H1 (cell line): ENCODE results near the gene DOHH. TPM values are rescaled to one million over a fixed set of nuclear protein-coding genes. Genes with fewer than 3 reads are reported as not detected.

ENCODE experiments used
- CTCF ChIA-PET: fragments of 300-600 bp; sonication (Branson Sonifier 250); formaldehyde crosslinking; loops from one replicate; lab custom pipeline; 2021; ENCODE audit not compliant: partially characterized antibody; lab: Charles Lee
- POLR2A ChIA-PET: fragments of 300-600 bp; sonication (Branson Sonifier 250); formaldehyde crosslinking; loops from one replicate; lab custom pipeline; 2021; ENCODE audit warnings: inconsistent platforms; ENCODE audit not compliant: partially characterized antibody; lab: Charles Lee
- DNase-seq, 2 experiments: peaks; one replicate each; pipeline versions ENCODE4 v3.0.0 to v3.0.0-alpha.2; 2010 to 2022; ENCODE audit warnings: low spot score in 2 of 2, low read depth in 1 of 2, mixed read lengths in 1 of 2
- FAIRE-seq: peaks from 2 replicates; lab custom pipeline; 2011; peaks lifted over from hg19 to GRCh38; lab: Jason Lieb, UNC
- H2AFZ ChIP-seq: 2 replicates; pipeline ENCODE4 v1.8.1; 2012; ENCODE audit warnings: low read length, inconsistent platforms
- H2AK5ac ChIP-seq: 2 replicates; pipeline ENCODE4 v1.6.1; 2013; ENCODE audit warnings: low read depth, low read length
- H2BK120ac ChIP-seq: replicated peaks from 2 replicates; pipeline ENCODE3; 2013; ENCODE audit warnings: low read depth, low read length, inconsistent platforms
- H2BK12ac ChIP-seq: 2 replicates; pipeline ENCODE4 v1.6.1; 2013; ENCODE audit warnings: low read depth, low read length
- H2BK15ac ChIP-seq: 2 replicates; pipeline ENCODE4 v1.6.1; 2013; ENCODE audit warnings: low read length
- H2BK20ac ChIP-seq: 2 replicates; pipeline ENCODE4 v1.6.1; 2013; ENCODE audit warnings: low read length
- H2BK5ac ChIP-seq: 2 replicates; pipeline ENCODE4 v1.6.1; 2013; ENCODE audit warnings: low read depth, low read length
- H3K14ac ChIP-seq: 2 replicates; pipeline ENCODE4 v1.6.1; 2013; ENCODE audit warnings: inconsistent platforms; ENCODE audit not compliant: insufficient read length
- H3K18ac ChIP-seq: 2 replicates; pipeline ENCODE4 v1.6.1; 2013; ENCODE audit warnings: low read length; ENCODE audit errors: extremely low read depth
- H3K23ac ChIP-seq: 2 replicates; pipeline ENCODE4 v1.6.1; 2013; ENCODE audit warnings: inconsistent platforms; ENCODE audit not compliant: insufficient read length
- H3K23me2 ChIP-seq: 2 replicates; pipeline ENCODE4 v1.6.1; 2013; ENCODE audit warnings: low read depth, low read length
- H3K27ac ChIP-seq: 2 replicates; pipeline ENCODE4 v1.6.1; 2011; ENCODE audit warnings: low read depth, low read length, inconsistent platforms
- H3K27me3 ChIP-seq, 4 experiments: replicated peaks in 1 of 4; 1 replicate in 1 of 4; 2 replicates in 3 of 4; pipeline versions ENCODE4 v1.6.1 to v1.8.1; 2011 to 2013; ENCODE audit warnings: low read length in 3 of 4, mild to moderate bottlenecking in 3 of 4, inconsistent platforms in 2 of 4, mixed read lengths in 2 of 4, moderate library complexity in 1 of 4; ENCODE audit not compliant: control insufficient read depth in 3 of 4, insufficient read depth in 3 of 4; ENCODE audit errors: extremely low read depth in 1 of 4
- H3K36me3 ChIP-seq, 4 experiments: 2 replicates each; pipeline versions ENCODE4 v1.6.1 to v1.8.1; 2011 to 2013; ENCODE audit warnings: mild to moderate bottlenecking in 4 of 4, low read length in 3 of 4, moderate library complexity in 2 of 4, control low read depth in 1 of 4, inconsistent platforms in 1 of 4; ENCODE audit not compliant: insufficient read depth in 4 of 4, control insufficient read depth in 2 of 4
- H3K4ac ChIP-seq: replicated peaks from 2 replicates; pipeline ENCODE3; 2013; ENCODE audit warnings: low read length, low read depth, mixed read lengths, inconsistent platforms; ENCODE audit not compliant: insufficient read length
- H3K4me1 ChIP-seq, 4 experiments: replicated peaks in 1 of 4; 1 replicate in 1 of 4; 2 replicates in 3 of 4; pipeline versions ENCODE4 v1.6.1 to v1.8.1; 2011 to 2013; ENCODE audit warnings: low read length in 3 of 4, inconsistent platforms in 2 of 4, mixed read lengths in 1 of 4; ENCODE audit not compliant: insufficient read depth in 4 of 4, control insufficient read depth in 3 of 4
- H3K4me2 ChIP-seq, 2 experiments: 2 replicates each; pipeline versions ENCODE4 v1.6.1 to v1.8.1; 2011 to 2013; ENCODE audit warnings: low read depth in 2 of 2, low read length in 2 of 2, control low read depth in 1 of 2, inconsistent platforms in 1 of 2, mild to moderate bottlenecking in 1 of 2; ENCODE audit not compliant: insufficient read depth in 1 of 2
- H3K4me3 ChIP-seq, 4 experiments: fragments of 200-600, 300-600 bp in 1 of 4; sonication (generic), shearing (Covaris generic), sonication (Bioruptor Twin) in 1 of 4; 2 replicates each; pipeline versions ENCODE4 v1.5.1 to v1.8.1; 2011 to 2016; ENCODE audit warnings: low read length in 4 of 4, low read depth in 3 of 4, control low read depth in 2 of 4, inconsistent platforms in 2 of 4, mild to moderate bottlenecking in 2 of 4, mixed read lengths in 1 of 4, moderate library complexity in 1 of 4; ENCODE audit not compliant: insufficient read depth in 2 of 4; ENCODE audit errors: extremely low read depth in 1 of 4
- H3K56ac ChIP-seq: replicated peaks from 2 replicates; pipeline ENCODE3; 2013; ENCODE audit warnings: low read depth, mild to moderate bottlenecking, mixed read lengths, low read length, inconsistent platforms; ENCODE audit not compliant: insufficient read length
- H3K79me1 ChIP-seq: 2 replicates; pipeline ENCODE4 v1.6.1; 2013; ENCODE audit warnings: low read depth, low read length, control low read depth
- H3K79me2 ChIP-seq, 2 experiments: 2 replicates each; pipeline versions ENCODE4 v1.6.1 to v1.8.1; 2012 to 2013; ENCODE audit warnings: low read length in 2 of 2, mild to moderate bottlenecking in 2 of 2, inconsistent platforms in 1 of 2; ENCODE audit not compliant: insufficient read depth in 2 of 2, control insufficient read depth in 1 of 2
- H3K9ac ChIP-seq, 4 experiments: replicated peaks in 1 of 4; 1 replicate in 1 of 4; 2 replicates in 3 of 4; pipeline versions ENCODE4 v1.6.1 to v1.8.1; 2011 to 2013; ENCODE audit warnings: low read depth in 3 of 4, low read length in 3 of 4, control low read depth in 2 of 4, mild to moderate bottlenecking in 2 of 4, moderate library complexity in 2 of 4, inconsistent platforms in 1 of 4; ENCODE audit errors: extremely low read depth in 1 of 4
- H3K9me3 ChIP-seq, 2 experiments: 2 replicates each; pipeline versions ENCODE4 v1.6.1 to v1.8.1; 2012 to 2013; ENCODE audit warnings: mild to moderate bottlenecking in 2 of 2, moderate library complexity in 2 of 2, control low read depth in 1 of 2, inconsistent platforms in 1 of 2, low read depth in 1 of 2, low read length in 1 of 2, mixed read lengths in 1 of 2; ENCODE audit not compliant: insufficient read depth in 2 of 2
- H4K20me1 ChIP-seq, 2 experiments: replicated peaks in 1 of 2; 2 replicates each; pipeline versions ENCODE3 to v1.8.1; 2011 to 2013; ENCODE audit warnings: inconsistent platforms in 2 of 2, low read length in 2 of 2, mild to moderate bottlenecking in 1 of 2; ENCODE audit not compliant: insufficient read depth in 2 of 2, control insufficient read depth in 1 of 2
- H4K5ac ChIP-seq: 2 replicates; pipeline ENCODE4 v1.6.1; 2013; ENCODE audit warnings: low read length, low read depth, mixed read lengths, inconsistent platforms; ENCODE audit not compliant: insufficient read length
- H4K8ac ChIP-seq: 2 replicates; pipeline ENCODE4 v1.8.0; 2013; ENCODE audit warnings: mild to moderate bottlenecking, moderate library complexity, low read length, inconsistent platforms; ENCODE audit not compliant: insufficient read depth; ENCODE audit errors: extremely low read depth
- H4K91ac ChIP-seq: replicated peaks from 2 replicates; pipeline ENCODE3; 2013; ENCODE audit warnings: low read length, mixed read lengths, inconsistent platforms; ENCODE audit not compliant: insufficient read length
- BRCA1 ChIP-seq: IDR thresholded peaks from 2 replicates; pipeline ENCODE4 v1.6.1; 2012; ENCODE audit warnings: low read depth, low read length, improper control_type of control experiment
- CEBPB ChIP-seq: IDR thresholded peaks from 2 replicates; pipeline ENCODE4 v1.6.1; 2012; ENCODE audit warnings: low read depth, low read length
- HDAC2 ChIP-seq, 2 experiments: fragments of 300-600 bp in 1 of 2; sonication (generic) in 1 of 2; IDR thresholded peaks; 2 replicates each; pipeline ENCODE4 v1.6.1; 2011 to 2012; ENCODE audit warnings: low read depth in 2 of 2, low read length in 2 of 2, mild to moderate bottlenecking in 2 of 2, moderate library complexity in 2 of 2, borderline replicate concordance in 1 of 2, inconsistent platforms in 1 of 2
- JUND ChIP-seq: IDR thresholded peaks from 2 replicates; pipeline ENCODE4 v1.6.1; 2011; ENCODE audit warnings: mild to moderate bottlenecking, improper control_type of control experiment, low read length
- MAFK ChIP-seq: IDR thresholded peaks from 2 replicates; pipeline ENCODE4 v1.6.1; 2012; ENCODE audit warnings: low read depth, mild to moderate bottlenecking, improper control_type of control experiment, low read length
- POLR2AphosphoS5 ChIP-seq: IDR thresholded peaks from 2 replicates; pipeline ENCODE4 v1.6.1; 2011; ENCODE audit warnings: low read depth, low read length
- POU5F1 ChIP-seq: IDR thresholded peaks from 2 replicates; pipeline ENCODE4 v1.6.1; 2011; ENCODE audit warnings: low read depth, mild to moderate bottlenecking, low read length, moderate library complexity
- RFX5 ChIP-seq: IDR thresholded peaks from 2 replicates; pipeline ENCODE4 v1.6.1; 2011; ENCODE audit warnings: low read depth, low read length, improper control_type of control experiment, borderline replicate concordance
- RNF2 ChIP-seq: fragments of 200-900, 300-1000 bp; sonication (generic); IDR thresholded peaks from 2 replicates; pipeline ENCODE4 v1.7.1; 2016; ENCODE audit warnings: borderline replicate concordance, low read depth, mild to moderate bottlenecking, antibody characterized with exemption, low read length; ENCODE audit not compliant: poor library complexity, severe bottlenecking; ENCODE audit errors: missing control alignments
- SP2 ChIP-seq: IDR thresholded peaks from 2 replicates; pipeline ENCODE4 v1.6.1; 2012; ENCODE audit warnings: mild to moderate bottlenecking, low read length, inconsistent platforms
- SP4 ChIP-seq: IDR thresholded peaks from 2 replicates; pipeline ENCODE4 v1.6.1; 2012; ENCODE audit warnings: low read length, inconsistent platforms
- TBP ChIP-seq: IDR thresholded peaks from 2 replicates; pipeline ENCODE4 v1.6.1; 2011; ENCODE audit warnings: low read depth, low read length, improper control_type of control experiment
- WGBS, 2 experiments: shearing (Covaris generic) in 1 of 2; methylation state at CpG; one replicate each; pipeline versions ENCODE4 v1.1.6 to v1.1.7; 2013 to 2015; ENCODE audit warnings: low lambda C conversion rate in 2 of 2, mixed read lengths in 2 of 2, inconsistent platforms in 1 of 2, low coverage in 1 of 2, missing lambda C conversion rate in 1 of 2; ENCODE audit not compliant: insufficient replicate concordance in 2 of 2, insufficient coverage in 1 of 2, insufficient read length in 1 of 2; ENCODE audit errors: extremely low coverage in 1 of 2, missing lambda C conversion rate in 1 of 2; 5-methylcytosine and 5-hydroxymethylcytosine counted together
- polyA plus RNA-seq, 7 experiments: library from polyadenylated mRNA; depleted of rRNA in 3 of 7; stranded (reverse) in 5 of 7; unstranded in 2 of 7; fragments of >200 nt in 5 of 7; fragments of 200-250 nt in 2 of 7; gene quantifications; 1 replicate in 5 of 7; 2 replicates in 1 of 7; 4 replicates in 1 of 7; pipeline versions ENCODE4 v1.2.1 to v1.2.3, GENCODE V29; 2011 to 2013; ENCODE audit warnings: missing spikeins in 2 of 7, mixed read lengths in 2 of 7
- total RNA-seq: library from RNA; stranded (reverse); fragmentation: NEBNext Ultra II Directional; extraction: Animal tissue kit (Norgen Biotek cat#: 25700); gene quantifications from 2 replicates; pipeline ENCODE4 v1.2.1, GENCODE V29; 2021
- TF ChIP-seq, protein P1 (sequence below): IDR thresholded peaks from 2 replicates; pipeline ENCODE4 v1.6.1; 2012; ENCODE audit warnings: inconsistent platforms

Gene DOHH
- total and polyA plus RNA-seq, 2 of the 8 experiments (the other 6 are each of a cell fraction or from before 2014, with no cell fraction given) = 7.3 to 17.7 TPM

DNA sequence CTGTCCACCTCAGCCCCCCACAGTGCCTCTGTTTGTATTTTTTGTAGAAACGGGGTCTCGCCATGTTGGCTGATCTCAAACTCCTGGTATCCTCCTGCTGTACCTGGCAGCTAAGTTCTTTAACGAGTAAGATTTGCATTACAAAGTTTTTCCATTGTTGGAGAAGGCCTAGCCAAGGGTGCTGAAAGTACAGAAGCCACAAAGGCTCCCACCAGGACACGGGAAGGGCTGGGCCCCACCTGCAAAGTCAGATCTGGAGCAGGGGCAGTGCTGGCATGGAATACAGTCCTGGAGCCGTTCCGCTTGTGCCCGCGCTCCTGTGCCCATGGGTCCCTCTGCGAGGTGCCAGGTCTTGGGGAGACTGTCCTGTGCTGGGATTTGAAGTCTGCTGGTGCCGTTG lies 17.8 kb upstream of the DOHH start:
- Histone ChIP-seq H2BK5ac (peak overlapping the region; percentile 86; the same call in 1 of the 2 replicates), H4K91ac (peak overlapping the region; percentile 78), H3K27ac (no peak overlapping the region; the same call in 1 of the 2 replicates), H3K9ac (no peak overlapping the region), H3K18ac (peak overlapping the region; percentile 76), H3K4ac (no peak overlapping the region), H3K27me3 (no peaks in the 10 kb centered on the region), H2BK15ac (no peak overlapping the region), H2BK120ac (no peak overlapping the region), H4K5ac (no peak overlapping the region), H3K4me1 (peaks cover 0 to 29% (median 20%) of the 10 kb centered on the region in 4 experiments; a peak in 6 of 7 replicates), H4K8ac (no peak overlapping the region), H3K56ac (no peak overlapping the region), H3K4me3 (peak overlapping the region in 2 of 4 experiments; percentile 14 to 19; a peak in 3 of 8 replicates), H4K20me1 (peaks cover 0 to 17% of the 10 kb centered on the region in 2 experiments), H3K4me2 (peak overlapping the region; percentile 5 to 60), H3K23ac (no peak overlapping the region), H2BK20ac (peak overlapping the region; percentile 17), H3K14ac (no peak overlapping the region), H2BK12ac (peak overlapping the region; percentile 97; the same call in 1 of the 2 replicates), H2AFZ (no peak overlapping the region), H3K9me3 (no peaks in the 10 kb centered on the region), H2AK5ac (peak overlapping the region; percentile 87; the same call in 1 of the 2 replicates), H3K79me2 (peaks cover 0 to 65% of the 10 kb centered on the region in 2 experiments; a peak in 3 of 4 replicates), H3K79me1 (peaks cover 14% of the 10 kb centered on the region), H3K23me2 (no peaks in the 10 kb centered on the region), H3K36me3 (no peaks in the 10 kb centered on the region)
- POLR2A ChIA-PET = interaction anchor here (1.1 to 1.5 kb wide), 3 partner anchors 16 to 21 kb away, joined by 3 to 5 read pairs (median 4); partner anchors contain the start of genes DOHH and TEKTIP1
- CTCF ChIA-PET = interaction anchor here (1.0 to 5.4 kb wide), 4 partner anchors 9 to 46 kb away, joined by 3 to 28 read pairs (median 10); no protein-coding TSS in a partner anchor
- 59% methylated on average over 10 of the region's 10 CpGs; no CpG with 5 or more reads in 1 of the 2 experiments for WGBS, 2 experiments
- FAIRE-seq = peak; percentile 73
- DNase-seq = no peak
- TF ChIP-seq SP4 (no peak), RNF2 (no peak), JUND (no peak), BRCA1 (no peak), MAFK (no peak), POU5F1 (peak; percentile 64; the same call in 1 of the 2 replicates), TBP (no peak), SP2 (no peak), HDAC2 (IDR thresholded peaks at IDR 0.05; ENCODE audit: borderline replicate concordance in 1 of 2, low read depth in 2 of 2, low read length in 2 of 2) (0 out of 4 replicates have a peak, but pooled peaks of 1 of the 2 experiments have one; percentile 57), RFX5 (no peak), POLR2AphosphoS5 (no peak), CEBPB (no peak)
- TF ChIP-seq, protein P1, sequence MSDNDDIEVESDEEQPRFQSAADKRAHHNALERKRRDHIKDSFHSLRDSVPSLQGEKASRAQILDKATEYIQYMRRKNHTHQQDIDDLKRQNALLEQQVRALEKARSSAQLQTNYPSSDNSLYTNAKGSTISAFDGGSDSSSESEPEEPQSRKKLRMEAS = no peak
